ENCODE data around the gene CIAPIN1.

DNA sequence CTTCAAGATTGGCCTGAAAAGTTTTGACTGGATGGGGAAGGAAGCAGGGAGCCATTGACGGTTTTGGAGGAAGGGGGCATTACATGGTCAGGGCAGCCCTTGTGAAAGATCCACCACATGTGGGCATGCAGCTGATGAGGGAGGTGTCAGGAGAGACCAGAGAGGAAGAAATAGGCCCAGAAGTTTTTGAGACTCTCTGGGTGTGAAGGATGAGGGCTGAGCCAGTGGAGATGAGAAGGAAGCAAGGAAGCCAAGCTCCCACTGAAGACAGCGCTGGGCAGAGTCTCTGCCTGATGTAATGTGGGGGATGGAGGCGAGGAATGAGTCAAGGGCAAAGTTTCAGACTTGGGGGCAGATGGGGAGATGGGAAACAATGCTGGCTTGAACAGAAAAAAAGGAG is 42.1 kb downstream of the CIAPIN1 start:
- no peak for TF ChIP-seq TAF1 (IDR thresholded peaks at IDR 0.05; ENCODE audit: low read depth, low read length)
- TF ChIP-seq POLR2A (IDR thresholded peaks at IDR 0.05; ENCODE audit: low read depth, low read length) = no peak
